Retinal pigment epithelial cell (primary cell): Measurements from ENCODE around the gene FAM221A.

ENCODE experiments used
- DNase-seq: peaks from one replicate; pipeline ENCODE4 v3.0.0-alpha.2; 2010; ENCODE audit warnings: low read depth
- H3K4me3 ChIP-seq: 2 replicates; pipeline ENCODE4 v1.5.1; 2011; ENCODE audit warnings: mild to moderate bottlenecking, low read length, control low read depth, moderate library complexity
- CTCF ChIP-seq: conservative IDR thresholded peaks from 2 replicates; pipeline ENCODE4 v1.5.1; 2011; ENCODE audit warnings: low read depth, low read length, control low read depth, inconsistent platforms

FAM221A gene

DNA sequence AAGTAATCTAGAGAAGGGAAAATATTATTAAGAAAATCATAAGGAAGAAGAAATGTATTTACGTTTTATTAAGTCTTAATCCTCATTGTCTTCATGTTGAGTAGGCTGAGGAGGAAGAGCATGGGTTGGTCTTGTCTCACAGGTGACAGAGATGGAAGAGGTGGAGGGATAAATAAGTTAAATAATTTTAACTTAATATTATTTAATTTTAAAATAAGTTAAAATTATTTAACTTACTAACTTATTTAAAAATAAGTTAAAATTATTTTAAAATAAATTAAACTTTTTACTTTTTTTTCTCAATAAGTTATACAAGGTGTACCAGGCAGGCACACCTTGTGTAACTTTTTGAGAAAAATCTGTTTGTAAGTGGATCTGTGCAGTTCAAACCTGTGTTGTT is 66.6 kb downstream of the FAM221A start:
- no peak for DNase-seq
- no peak overlapping the region for H3K4me3 ChIP-seq
- no peak for TF ChIP-seq CTCF

DNA sequence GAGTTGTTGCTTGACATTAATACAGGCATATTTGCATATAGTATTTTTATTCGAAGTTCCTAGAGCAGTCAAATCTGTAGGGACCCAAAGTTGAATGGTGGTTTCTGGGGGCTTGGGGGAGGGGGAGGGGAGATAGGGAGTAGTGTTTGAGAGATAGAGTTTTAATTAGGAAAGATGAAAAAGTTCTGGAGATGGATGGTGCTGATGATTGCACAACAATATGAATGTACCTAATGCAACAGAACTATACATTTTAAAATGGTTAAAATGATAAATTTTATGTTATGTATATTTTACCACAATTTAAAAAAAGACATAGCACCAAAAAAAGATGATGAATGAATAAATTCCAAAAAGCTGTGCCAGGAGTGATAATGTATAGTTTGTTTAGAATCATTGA is 71.9 kb downstream of the FAM221A start:
- no peak overlapping the region for H3K4me3 ChIP-seq
- TF ChIP-seq CTCF = no peak
- no peak for DNase-seq
